Measurements from ENCODE around the gene PTX4. TPM values are rescaled to one million over a fixed set of nuclear protein-coding genes. Genes with fewer than 3 reads are reported as not detected.
A peak's percentile ranks its signal among the peaks of the same experiment; 100 is the strongest.
"Not testable (repeated sequence)": the region's sequence is repeated elsewhere in the genome, so short reads cannot be mapped to it uniquely, and the experiment has no call there.

PTX4 gene
- total RNA-seq, 1 donor from 2014 or later, result not detected

DNA sequence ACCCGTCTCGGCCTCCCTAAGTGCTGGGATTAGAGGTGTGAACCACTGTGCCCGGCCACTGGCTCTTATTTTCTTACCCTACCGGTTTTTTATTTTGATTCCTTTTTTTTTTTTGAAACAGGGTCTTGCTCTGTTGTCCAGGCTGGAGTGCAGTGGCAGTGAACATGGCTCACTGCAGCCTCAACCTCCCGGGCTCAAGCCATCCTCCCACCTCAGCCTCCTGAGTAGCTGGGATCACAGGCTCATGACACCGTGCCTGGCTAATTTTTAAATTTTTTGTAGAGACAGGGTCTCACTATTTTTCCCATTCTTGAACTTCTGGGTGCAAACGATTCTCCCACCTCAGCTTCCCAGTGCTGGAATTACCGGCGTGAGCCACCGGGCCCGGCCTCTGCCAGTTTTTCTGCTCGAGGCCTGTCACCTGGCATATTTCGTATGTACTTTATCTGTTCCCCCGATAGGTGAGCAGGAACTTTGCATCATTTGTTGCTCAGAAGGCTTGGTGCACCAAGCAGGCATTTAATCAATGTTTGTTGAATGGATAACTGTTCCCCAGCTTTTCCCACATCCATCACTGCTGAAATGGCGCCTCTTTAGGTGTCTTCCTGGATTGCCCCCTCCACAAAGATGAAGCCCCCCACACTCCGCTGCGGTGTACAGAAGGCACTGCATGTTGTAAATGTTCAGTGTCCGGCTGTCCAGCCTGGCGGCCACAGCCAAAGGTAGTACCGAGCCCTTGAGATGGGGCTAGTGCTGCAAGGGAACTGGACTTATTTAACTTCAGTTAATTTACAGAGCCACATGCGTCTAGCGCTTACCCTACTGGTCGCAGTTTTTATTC lies 3.6 kb upstream of the PTX4 start:
- intact Hi-C loops (cut with DNase I), result loop anchor here (5.0 kb wide), 2 partner anchors 55 to 70 kb away; partner anchors contain the start of gene UQCC4
- ATAC-seq, result no peak
- DNase-seq (ENCODE audit: missing footprints), result peak; percentile 42

DNA sequence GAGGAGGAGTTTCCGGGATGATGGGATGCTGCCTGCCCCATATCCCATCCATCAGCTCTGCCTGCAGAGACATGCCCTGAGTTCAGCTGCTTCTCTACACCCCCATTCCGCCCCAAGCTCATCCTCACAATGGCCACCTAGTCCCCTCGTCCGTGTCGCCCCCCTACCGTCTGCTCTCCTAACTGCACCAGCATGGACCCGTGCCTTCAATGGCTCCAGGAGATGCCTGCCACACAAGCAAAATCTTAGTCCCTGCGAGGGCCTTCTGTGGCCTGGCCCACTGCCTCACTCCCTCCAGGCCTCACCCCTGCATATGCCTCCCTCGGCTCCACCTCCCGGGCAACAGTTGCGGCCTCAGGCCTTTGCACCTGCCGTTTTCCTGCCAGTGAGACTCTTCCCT lies 2.6 kb upstream of the PTX4 start:
- intact Hi-C loops (cut with DNase I), result loop anchor here (1.0 to 5.0 kb wide), 3 partner anchors 56 to 124 kb away; partner anchors contain the start of gene UQCC4
- no peak for ATAC-seq
- peak; percentile 32 for DNase-seq (ENCODE audit: missing footprints)

DNA sequence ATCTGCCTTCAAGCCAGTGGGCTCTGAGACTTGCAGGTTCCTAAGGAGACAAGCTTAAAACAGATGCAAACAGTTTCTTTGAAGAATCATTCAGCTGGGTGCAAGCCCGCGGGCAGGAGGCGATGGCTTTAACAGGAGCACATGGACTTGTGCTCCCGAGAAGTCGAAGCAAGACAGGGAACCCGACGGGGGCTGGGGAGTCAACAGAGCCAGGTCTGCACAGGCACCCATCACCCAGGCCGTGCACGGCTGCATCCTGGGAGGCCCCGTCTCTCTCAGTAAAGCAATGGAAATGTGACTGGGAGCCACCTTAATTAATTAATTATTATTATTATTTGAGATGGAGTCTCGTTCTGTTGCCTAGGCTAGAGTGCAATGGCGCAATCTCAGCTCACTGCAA lies 333 bp upstream of the PTX4 start:
- intact Hi-C loops (cut with DNase I), result no loop called here
- DNase-seq (ENCODE audit: missing footprints) (peak; percentile 37), ATAC-seq (no peak)

DNA sequence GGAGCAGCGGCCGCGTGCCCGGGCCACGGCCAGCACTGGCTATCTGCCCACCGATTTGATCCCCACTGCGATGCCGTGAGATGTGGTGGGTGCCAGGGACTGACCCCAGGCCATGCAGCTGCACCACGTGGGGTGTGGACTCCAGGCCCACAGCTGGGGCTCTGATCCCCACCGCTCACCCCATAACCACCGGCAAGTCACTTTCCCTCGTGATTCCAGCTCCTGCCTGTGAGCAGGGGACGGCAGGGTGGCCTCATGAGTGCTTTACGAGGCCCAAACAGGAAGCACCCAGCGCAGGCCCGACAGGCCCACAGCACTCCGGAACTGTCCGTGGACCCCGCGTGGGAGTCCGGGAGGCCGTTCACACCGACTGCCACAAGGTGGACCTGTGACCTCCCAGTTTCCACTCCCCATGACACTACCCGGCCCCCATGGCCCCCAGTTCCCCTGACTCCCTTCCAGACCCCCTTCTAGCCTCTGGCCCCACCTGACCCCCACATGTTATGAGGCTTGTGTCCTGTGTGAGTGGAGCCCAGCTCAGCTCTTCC lies 616 bp downstream of the PTX4 start:
- ATAC-seq (no peak), DNase-seq (ENCODE audit: missing footprints) (no peak)
- intact Hi-C loops (cut with DNase I), result no loop called here

DNA sequence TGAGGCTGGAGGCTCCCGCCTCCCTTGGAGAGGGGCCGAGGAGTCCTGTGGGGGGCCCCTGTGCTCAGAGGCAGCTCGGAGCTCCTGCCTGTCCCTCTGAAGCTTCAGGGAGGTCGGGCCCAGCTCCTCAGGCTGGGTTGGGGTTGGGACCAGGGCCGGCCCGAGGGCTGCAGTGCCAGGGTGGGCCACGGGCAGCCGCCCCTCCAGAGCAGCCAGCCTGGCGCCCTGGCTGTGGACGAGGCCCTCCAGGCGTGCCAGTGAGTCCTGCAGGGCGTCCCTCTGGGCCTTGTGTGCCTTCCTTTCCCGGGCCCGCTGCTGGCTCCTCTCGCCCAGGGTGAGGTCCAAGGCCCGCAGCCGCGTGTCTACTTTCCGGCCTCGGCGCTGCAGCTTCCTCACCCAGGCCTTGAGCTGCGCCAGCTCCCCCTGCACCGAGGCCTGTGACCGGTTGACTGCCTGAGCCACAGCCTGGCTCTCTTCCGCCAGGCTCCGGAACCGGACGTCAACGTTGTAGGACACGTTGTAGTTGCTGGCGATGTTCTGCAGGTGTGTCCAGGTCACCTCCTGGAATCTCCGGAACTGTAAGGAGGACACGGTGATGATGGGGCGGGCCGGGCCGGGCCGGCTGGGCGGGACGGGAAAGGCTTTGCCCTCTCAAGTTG lies 1.2 kb downstream of the PTX4 start:
- intact Hi-C loops (cut with DNase I), result no loop called here
- ATAC-seq (no peak), DNase-seq (ENCODE audit: missing footprints) (no peak)

DNA sequence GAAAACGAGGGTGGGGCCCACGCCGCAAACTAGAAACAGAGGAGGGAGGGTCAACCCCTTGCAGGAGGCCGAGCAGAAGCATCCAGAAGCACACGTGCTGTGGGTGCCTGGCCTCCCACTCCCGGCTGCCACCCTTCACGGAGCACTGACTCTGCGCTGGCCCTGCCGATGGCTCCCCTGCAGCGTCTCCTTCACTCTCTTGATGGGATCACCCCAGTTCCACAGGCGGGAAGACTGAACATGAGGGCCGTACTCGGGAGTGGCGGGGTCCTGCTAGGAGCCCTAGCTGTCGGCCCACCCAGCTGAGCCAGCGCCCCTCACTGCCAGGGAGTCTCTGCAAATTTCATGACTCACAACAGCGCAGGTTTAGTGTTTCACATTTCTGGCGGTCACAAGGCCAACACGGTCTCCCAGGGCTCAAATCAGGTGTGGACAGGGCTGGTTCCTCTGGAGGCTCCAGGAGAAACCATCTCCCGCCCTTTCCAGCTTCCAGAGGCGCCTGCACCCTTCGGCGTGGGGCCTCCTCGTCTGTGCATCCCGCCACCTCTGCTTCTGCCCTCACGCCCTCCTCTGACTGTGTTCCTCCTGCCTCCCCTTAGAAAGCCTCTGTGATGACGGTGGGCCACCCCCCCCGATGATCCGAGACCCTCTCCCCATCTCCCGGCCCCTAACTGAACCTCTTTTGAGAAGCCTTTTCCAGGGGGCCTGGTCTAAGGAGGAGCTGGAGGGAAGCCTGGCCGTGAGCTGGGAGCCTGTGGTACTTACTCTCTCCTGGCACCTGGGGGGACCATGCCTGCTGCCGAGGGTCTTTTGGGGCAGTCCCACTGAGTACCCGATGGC lies 2.0 kb downstream of the PTX4 start:
- DNase-seq (ENCODE audit: missing footprints) (no peak), ATAC-seq (no peak)
- intact Hi-C loops (cut with DNase I), result no loop called here

DNA sequence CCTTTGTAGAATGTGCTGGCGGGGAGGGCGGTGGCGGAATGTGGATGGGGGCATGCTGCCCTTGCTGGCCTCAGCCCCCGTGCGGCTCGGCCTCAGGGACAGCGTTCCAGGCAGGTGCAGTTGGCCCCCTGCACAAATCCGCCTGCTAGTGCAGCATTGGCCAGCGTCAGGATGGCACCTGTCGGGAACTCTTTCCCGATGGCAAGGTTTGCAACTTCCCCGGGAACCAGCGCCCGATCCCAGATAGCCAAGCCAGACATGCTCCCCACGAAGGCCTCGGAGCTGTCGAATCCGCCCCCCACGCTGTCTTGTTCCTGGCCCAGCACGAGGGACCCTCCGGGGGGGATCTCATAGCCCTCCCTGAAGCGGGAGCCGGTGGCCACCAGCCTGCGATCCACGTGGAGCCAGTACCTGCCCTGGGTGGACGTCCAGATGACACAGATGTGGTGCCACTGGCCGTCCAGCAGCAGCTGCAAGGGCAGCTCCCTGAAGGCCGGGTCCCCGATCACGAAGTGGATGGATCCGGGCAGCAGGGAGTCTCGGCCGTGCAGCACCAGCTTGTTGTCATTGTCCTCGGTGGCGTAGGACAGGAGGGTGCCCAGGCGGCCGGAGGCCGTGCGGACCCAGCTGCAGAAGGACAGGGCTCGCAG lies 2.8 kb downstream of the PTX4 start:
- DNase-seq (ENCODE audit: missing footprints), result peak; percentile 54
- no peak for ATAC-seq
- intact Hi-C loops (cut with DNase I), result no loop called here

DNA sequence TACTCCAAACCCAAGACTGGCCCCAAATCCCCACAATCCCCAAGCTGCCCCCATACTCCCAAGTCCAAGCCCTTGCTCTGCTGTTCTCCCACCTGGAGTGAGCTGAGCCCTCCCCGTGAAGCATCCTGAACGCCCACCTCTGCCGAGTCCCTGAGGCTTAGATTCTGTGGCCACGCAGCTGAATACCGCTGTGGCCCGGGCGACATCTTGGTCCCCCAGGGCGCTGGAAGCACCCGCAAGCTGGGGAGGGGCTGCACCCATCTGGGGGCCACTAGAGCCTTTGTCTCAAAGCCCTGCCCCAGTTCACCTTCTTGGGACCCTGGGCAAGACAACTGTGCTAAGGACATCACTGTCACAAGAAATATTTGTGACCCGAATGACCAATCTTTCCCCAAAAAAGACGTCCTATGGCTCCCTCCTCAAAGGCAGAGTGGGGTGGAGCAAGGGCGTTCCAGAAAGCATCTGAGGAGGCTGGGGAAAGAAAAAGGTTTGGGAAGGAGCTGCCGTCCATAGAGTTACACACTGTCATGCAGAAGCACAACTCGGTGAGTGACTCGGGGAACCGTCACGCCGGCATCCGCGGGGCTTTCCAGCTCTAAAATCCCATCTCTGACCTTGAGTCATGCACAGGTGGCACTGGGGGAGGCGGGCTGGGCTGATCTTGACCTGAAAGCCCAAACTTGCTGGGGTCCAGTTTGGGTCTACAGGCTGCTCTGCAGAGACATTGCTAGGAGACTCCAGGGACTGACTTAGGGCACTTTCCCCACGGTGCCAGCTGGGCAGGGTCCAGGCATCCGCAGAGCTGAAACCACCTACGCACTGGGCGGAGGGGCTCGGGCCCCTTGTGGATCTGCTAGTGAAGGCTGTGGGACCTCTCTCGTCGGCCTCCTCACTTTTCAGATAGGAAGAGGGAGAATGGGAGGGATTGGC lies 6.6 kb downstream of the PTX4 start:
- ATAC-seq, result no peak
- intact Hi-C loops (cut with DNase I), result no loop called here
- no peak for DNase-seq (ENCODE audit: missing footprints)

DNA sequence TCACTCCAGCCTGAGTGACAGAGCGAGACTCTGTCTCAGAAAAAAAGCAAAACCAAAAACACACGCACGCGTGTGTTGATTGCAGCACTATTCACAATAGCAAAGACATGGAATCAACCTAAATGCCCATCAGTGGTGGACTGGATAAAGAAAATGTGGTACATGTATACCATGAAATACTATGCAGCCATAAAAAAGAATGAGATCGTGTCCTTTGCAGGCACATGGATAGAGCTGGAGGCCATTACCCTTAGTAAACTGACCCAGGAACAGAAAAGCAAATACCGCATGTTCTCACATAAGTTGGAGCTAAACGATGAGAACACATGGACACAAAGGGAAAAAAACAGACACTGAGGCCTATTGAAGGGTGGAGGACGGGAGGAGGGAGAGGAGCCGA lies 9.8 kb downstream of the PTX4 start:
- intact Hi-C loops (cut with DNase I); ATAC-seq; DNase-seq (ENCODE audit: missing footprints): not testable (repeated sequence)

DNA sequence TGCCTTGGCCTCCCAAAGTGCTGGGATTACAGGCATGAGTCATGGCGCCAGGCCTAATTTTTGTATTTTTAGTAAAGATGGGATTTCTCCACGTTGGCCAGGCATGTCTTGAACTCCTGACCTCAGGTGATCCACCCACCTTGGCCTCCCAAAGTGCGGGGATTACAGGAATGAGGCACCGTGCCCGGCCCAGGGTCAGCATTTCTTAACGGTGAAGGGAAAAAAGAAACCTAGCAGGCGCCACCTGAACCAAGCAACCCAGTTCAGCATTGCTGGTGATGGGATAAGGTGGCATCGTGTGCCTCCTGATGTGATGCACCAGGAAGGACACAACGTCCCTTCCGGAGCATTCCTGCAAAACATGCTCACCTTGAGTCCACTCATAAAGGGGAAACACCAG lies 11.7 kb downstream of the PTX4 start:
- ATAC-seq, result no peak
- intact Hi-C loops (cut with DNase I), result no loop called here
- DNase-seq (ENCODE audit: missing footprints), result no peak

DNA sequence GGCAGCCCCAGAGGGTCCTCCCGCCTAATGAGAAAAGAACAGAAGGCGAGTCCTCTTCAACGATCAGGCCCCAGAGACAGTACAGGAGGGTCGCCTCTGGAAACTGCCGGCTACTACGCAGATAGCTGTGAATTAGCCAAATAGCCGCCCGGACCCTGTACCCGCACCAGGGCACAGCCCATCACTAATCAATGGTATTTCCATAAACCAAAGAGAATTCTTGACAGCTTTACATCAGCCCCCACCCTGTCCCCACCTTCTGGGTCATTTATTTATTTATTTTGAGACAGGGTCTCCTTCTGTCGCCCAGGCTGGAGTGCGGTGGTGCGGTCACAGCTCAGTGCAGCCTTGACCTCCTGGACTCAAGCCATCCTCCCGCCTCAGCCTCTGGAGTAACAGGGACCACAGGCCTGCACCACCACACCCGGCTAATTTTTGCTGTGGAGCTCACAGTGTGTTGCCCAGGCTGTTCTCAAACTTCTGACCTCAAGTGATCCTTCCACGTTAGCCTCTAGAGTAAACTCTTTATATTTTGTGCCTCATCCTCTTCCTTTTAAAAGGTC lies 13.1 kb downstream of the PTX4 start:
- intact Hi-C loops (cut with DNase I), result no loop called here
- ATAC-seq, result no peak

DNA sequence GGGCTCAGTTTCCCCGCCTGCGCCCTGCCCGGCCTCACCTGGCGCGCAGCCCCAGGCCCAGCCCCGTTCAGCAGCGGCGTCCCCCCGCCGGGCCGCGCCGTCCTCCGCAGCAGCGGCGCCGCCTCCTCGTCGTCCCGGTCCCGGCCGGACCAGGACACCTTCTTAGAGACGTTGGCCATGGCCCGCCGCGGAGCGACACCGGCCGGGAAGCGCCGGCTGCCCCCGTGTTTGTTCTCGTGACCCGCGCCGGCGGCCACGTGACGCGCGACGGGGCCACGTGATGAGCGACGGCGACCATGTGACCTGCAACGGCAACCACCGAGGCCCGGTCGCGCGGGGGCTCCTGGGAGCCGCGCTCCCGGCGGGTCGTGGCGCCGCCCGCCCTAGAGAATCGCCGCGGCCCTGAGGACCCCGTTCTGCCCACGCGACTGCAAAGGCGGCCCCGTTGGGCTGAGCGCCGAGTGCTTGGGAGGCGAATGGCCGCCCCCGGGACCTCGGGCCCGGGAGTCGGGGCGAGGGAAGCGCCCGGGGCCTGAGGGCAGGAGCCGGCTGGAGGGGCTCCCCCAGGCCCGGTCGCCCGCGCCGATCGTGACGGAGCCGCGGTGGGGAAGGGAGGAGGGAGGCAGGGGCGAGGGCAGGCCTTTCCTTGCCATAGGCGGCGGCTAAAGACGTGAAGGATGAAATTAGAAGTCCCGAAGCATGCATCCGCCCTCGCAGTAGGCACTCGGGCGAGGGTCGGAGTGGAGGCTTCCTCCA lies 13.8 kb downstream of the PTX4 start, which contains the start of gene CLCN7:
CLCN7 (minus strand) TSS at position 233 of the 756 bp plus-strand sequence; CDS start at position 179, 54 bp downstream.
- intact Hi-C loops (cut with DNase I), result loop anchor here (5.0 kb wide), 1 partner anchor 48 kb away; no protein-coding TSS in a partner anchor
- peak; percentile 96 for ATAC-seq
- DNase-seq (ENCODE audit: missing footprints), result peak; percentile 96

More for the DNA sequence above, 13.1 kb downstream of the PTX4 start:
- no peak for DNase-seq (ENCODE audit: missing footprints)

DNA sequence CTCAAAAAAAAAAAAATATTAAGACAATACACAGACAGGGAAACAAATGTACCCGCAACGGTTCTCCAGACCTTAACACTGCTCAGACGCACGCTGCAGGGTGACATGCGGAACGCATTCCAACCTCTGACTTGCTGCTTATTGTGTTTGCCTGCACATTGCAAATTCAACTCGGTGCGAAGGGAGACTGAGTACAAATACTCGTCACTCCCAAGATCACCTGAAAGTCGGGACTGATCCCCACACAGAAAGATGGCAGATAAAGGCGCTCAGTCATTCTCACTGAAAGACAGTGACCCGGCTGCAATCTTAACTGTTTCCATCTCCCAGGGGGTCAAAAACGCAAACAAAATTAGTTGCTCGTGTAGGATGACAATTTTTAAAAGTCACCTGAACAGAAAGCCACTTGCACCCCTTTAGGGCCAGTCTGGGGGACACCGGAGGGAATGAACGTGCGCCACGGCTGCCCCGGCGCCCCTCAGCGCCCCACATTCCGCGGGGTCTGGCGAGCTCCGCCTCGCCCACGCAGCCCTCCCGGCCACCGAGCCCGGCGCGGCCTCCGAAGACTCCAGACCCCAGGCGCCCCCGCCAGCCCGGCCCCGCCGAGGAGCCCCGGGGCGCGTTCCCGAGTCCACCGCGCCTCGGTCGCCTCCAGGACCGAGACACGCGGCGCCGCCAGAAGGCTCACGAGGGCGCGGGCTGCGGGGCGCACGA lies 14.5 kb downstream of the PTX4 start:
- DNase-seq (ENCODE audit: missing footprints) (no peak), ATAC-seq (no peak)
- intact Hi-C loops (cut with DNase I), result loop anchor here (5.0 kb wide), 1 partner anchor 47 kb away; no protein-coding TSS in a partner anchor

DNA sequence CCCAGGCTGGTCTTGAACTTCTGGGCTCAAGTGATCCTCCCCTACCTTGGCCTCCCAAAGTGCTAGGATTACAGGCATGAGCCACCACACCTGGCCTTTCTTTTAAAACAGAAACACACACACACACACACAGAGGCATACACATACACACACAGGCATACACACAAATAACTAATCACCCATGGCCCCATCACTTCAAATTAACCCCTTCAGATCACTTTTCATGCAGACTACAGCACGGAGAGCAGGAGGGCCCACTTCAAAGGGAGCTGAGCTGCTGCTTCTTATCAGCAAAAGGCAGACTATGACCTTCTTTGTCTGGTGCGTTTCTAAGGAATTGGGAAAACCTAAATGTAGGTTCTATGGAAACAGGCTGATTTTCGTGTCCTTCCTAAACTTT lies 15.8 kb downstream of the PTX4 start:
- ATAC-seq (no peak), DNase-seq (ENCODE audit: missing footprints) (no peak)
- intact Hi-C loops (cut with DNase I), result loop anchor here (5.0 kb wide), 1 partner anchor 46 kb away; no protein-coding TSS in a partner anchor

DNA sequence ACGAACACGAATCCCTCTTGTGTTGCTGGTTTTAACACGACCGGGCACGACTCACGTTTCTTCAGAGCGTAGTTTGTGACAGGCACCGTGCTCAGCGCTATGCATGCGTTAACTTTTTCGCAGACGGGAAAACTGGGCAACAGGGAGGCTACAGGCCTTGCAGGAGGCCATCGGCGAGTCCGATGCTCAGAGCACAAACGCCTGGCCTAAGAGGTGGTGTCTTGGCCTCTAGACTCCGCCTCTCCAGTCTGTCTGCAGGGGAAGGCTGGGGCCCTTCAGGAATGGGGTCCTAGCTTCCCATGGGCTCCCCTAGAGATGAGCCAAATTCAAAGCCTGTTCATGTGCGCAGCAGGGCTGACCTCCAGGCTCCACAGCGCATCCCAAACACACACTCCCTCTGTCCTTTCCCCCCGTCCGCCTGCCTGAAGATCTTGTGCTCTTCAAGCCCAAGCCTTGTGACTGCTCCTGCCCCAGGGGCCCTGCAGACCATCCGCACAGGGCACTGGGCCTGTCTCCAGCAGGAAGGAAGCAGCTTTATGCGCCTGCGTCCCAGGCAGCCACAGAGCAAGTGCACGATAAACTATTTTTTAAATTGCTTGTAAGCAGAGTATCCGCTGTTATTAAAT lies 17.1 kb downstream of the PTX4 start:
- DNase-seq (ENCODE audit: missing footprints) (no peak), ATAC-seq (no peak)
- intact Hi-C loops (cut with DNase I), result loop anchor here (5.0 kb wide), 1 partner anchor 44 kb away; no protein-coding TSS in a partner anchor
